Hepatocyte (in vitro differentiated cells): ENCODE measurements around the gene PDCL3.

Experiments
- EZH2 ChIP-seq: fragments of 200-600 bp; sonication (generic); IDR thresholded peaks from 2 replicates; pipeline ENCODE4 v1.6.1; 2016; ENCODE audit warnings: antibody characterized with exemption, mild to moderate bottlenecking, borderline replicate concordance
- TF ChIP-seq, protein P1 (sequence below): fragments of 200-600 bp; sonication (generic); IDR thresholded peaks from 2 replicates; pipeline ENCODE4 v1.5.1; 2016; ENCODE audit warnings: antibody characterized with exemption, mild to moderate bottlenecking; ENCODE audit not compliant: poor library complexity

DNA sequence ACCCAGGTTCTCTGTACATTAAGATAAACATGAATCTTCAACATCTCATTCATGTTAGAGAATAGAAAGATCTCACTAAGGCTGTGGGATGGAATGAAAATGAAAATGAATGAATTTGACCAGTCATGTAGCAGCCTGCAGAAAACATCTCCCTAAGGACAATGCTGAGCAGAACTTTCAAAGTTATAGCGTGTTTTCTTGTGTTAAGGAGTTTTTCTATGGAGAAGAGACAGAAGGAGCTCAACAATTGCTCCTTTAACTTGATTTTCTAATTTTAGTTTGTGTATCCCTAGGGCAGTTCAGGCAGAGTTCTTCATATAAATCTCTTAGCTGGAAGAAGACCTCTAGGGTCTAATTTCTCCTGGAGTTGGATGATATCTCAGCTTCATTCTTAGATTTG is 45.2 kb upstream of the PDCL3 start:
- TF ChIP-seq, protein P1, sequence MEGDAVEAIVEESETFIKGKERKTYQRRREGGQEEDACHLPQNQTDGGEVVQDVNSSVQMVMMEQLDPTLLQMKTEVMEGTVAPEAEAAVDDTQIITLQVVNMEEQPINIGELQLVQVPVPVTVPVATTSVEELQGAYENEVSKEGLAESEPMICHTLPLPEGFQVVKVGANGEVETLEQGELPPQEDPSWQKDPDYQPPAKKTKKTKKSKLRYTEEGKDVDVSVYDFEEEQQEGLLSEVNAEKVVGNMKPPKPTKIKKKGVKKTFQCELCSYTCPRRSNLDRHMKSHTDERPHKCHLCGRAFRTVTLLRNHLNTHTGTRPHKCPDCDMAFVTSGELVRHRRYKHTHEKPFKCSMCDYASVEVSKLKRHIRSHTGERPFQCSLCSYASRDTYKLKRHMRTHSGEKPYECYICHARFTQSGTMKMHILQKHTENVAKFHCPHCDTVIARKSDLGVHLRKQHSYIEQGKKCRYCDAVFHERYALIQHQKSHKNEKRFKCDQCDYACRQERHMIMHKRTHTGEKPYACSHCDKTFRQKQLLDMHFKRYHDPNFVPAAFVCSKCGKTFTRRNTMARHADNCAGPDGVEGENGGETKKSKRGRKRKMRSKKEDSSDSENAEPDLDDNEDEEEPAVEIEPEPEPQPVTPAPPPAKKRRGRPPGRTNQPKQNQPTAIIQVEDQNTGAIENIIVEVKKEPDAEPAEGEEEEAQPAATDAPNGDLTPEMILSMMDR = no peak
- TF ChIP-seq EZH2 = no peak
